Neutrophil (primary cell): Measurements from ENCODE around the gene CNTN6.
"Not testable (repeated sequence)": the region's sequence is repeated elsewhere in the genome, so short reads cannot be mapped to it uniquely, and the experiment has no call there.

ENCODE experiments used
- H3K27ac ChIP-seq: fragments of 200-600 bp; sonication (generic); 2 replicates; pipeline ENCODE4 v1.5.1; 2016; ENCODE audit warnings: mild to moderate bottlenecking, moderate library complexity
- H3K27me3 ChIP-seq: fragments of 200-600 bp; sonication (generic); 2 replicates; pipeline ENCODE4 v1.6.0; 2016; ENCODE audit warnings: mild to moderate bottlenecking
- H3K36me3 ChIP-seq: fragments of 200-600 bp; sonication (generic); 2 replicates; pipeline ENCODE4 v1.5.1; 2017
- H3K4me1 ChIP-seq, 2 experiments: fragments of 200-600 bp in 1 of 2; sonication (generic) in 1 of 2; 1 replicate in 1 of 2; 2 replicates in 1 of 2; pipeline versions ENCODE4 v1.5.1 to v1.6.1; 2013 to 2016; ENCODE audit warnings: low read depth in 1 of 2, low read length in 1 of 2, mild to moderate bottlenecking in 1 of 2, moderate library complexity in 1 of 2; ENCODE audit not compliant: control insufficient read depth in 1 of 2, insufficient read depth in 1 of 2
- H3K4me3 ChIP-seq, 2 experiments: fragments of 200-600 bp in 1 of 2; sonication (generic) in 1 of 2; 1 replicate in 1 of 2; 2 replicates in 1 of 2; pipeline ENCODE4 v1.5.1; 2013 to 2016; ENCODE audit warnings: low read depth in 1 of 2, low read length in 1 of 2, mild to moderate bottlenecking in 1 of 2, moderate library complexity in 1 of 2
- H3K9me3 ChIP-seq: fragments of 200-600 bp; sonication (generic); 2 replicates; pipeline ENCODE4 v1.5.1; 2016
- CTCF ChIP-seq: fragments of 200-600 bp; sonication (generic); IDR thresholded peaks from 2 replicates; pipeline ENCODE4 v1.5.1; 2016; ENCODE audit warnings: antibody characterized with exemption

CNTN6 gene

GRCh38 chr3:1380926-1381646, 288.3 kb downstream of the CNTN6 start:
- no peak for TF ChIP-seq CTCF
- no peaks in the 10 kb centered on the region for H3K27me3 ChIP-seq
- H3K36me3 ChIP-seq: no peaks in the 10 kb centered on the region
- no peak overlapping the region for H3K4me3 ChIP-seq
- no peaks in the 10 kb centered on the region for H3K9me3 ChIP-seq
- H3K27ac ChIP-seq: no peak overlapping the region
- no peaks in the 10 kb centered on the region for H3K4me1 ChIP-seq

GRCh38 chr3:1381647-1382036, 288.8 kb downstream of the CNTN6 start:
- Histone ChIP-seq H3K4me1 (no peaks in the 10 kb centered on the region), H3K4me3 (no peak overlapping the region), H3K27ac (no peak overlapping the region), H3K36me3 (no peaks in the 10 kb centered on the region), H3K9me3 (no peaks in the 10 kb centered on the region), H3K27me3 (no peaks in the 10 kb centered on the region)
- TF ChIP-seq CTCF: no peak

DNA sequence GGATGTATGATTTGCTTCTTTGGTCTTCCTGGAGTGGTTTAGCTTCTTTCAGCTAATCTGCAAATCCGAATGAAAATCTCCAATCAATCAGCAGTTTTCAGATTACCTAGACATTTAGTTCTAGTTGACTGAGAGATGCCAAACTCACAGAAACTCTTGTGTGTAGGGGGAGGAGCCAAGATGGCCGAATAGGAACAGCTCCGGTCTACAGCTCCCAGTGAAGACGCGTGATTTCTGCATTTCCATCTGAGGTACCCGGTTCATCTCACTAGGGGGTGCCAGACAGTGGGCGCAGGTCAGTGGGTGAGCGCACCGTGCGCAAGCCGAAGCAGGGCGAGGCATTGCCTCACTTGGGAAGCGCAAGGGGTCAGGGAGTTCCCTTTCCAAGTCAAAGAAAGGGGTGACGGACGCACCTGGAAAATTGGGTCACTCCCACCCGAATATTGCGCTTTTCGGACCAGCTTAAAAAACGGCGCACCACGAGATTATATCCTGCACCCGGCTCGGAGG, 294.6 kb downstream of the CNTN6 start:
- not testable (repeated sequence) for H3K27me3 ChIP-seq, H3K4me3 ChIP-seq, H3K4me1 ChIP-seq, H3K36me3 ChIP-seq, H3K9me3 ChIP-seq, H3K27ac ChIP-seq

- Histone ChIP-seq H3K4me1 (no peaks in the 10 kb centered on the region), H3K27me3 (no peaks in the 10 kb centered on the region), H3K4me3 (no peak overlapping the region), H3K9me3 (no peaks in the 10 kb centered on the region), H3K36me3 (no peaks in the 10 kb centered on the region), H3K27ac (no peak overlapping the region)
- TF ChIP-seq CTCF: no peak
These were observed 301.4 kb downstream of the CNTN6 start for GRCh38 chr3:1394188-1394587.

DNA sequence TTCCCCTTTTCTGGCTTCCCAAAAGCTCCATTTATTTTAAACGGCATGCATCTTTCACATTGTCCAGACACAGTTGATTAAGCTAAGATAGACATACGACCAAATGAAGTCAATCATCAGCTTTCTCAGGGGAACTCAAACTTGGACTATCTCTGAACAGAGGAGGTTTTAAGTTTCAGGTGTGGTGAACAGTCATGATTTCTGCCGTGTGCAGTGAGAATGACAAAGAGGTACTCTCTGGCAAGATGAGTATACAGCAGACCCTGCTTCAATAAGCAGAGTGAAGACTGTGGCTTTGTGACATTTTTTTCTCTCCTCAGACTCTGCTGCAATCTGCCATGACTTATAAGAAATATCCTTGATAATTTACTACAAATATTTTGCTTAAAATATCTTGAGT, 307.7 kb downstream of the CNTN6 start:
- Histone ChIP-seq H3K9me3 (no peaks in the 10 kb centered on the region), H3K36me3 (no peaks in the 10 kb centered on the region), H3K27me3 (no peaks in the 10 kb centered on the region), H3K4me1 (no peaks in the 10 kb centered on the region), H3K27ac (no peak overlapping the region), H3K4me3 (no peak overlapping the region)
- TF ChIP-seq CTCF: no peak

DNA sequence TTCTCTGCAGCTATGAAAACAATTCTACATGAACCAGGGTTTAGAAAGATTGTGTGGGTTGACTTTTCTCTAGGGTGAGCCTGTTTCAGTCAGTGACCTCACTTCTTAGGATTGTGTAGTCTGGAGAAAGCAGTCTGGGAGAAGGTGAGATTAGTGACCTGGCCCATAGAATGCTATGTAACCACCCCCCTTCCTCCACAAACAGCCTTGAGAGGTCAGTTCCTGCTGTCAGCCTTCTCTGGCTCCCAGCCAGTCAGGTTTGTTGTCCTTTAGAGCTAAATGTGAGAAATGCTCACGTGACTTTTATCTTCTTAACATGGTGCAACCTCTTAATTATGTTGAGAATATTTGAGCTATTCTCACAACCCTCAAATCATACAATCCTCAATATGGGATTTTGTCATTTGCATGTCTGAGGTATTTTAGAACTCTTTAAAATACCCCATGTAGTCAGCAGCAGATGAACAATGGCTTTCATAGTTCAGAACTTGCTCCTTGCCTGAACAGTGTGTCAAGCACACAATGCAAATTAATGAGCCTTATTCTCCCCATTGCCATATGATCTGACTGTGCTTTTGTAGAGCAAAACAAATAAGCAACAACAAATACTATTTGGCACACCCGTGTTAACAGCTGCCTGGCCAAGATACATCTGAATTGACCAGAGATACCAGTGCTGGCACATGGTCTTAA, 311.6 kb downstream of the CNTN6 start:
- Histone ChIP-seq H3K4me1 (no peaks in the 10 kb centered on the region), H3K27me3 (no peaks in the 10 kb centered on the region), H3K27ac (no peak overlapping the region), H3K9me3 (no peaks in the 10 kb centered on the region), H3K4me3 (no peak overlapping the region), H3K36me3 (no peaks in the 10 kb centered on the region)
- no peak for TF ChIP-seq CTCF
